ENCODE measurements around the gene ARHGDIG.

ARHGDIG gene

GRCh38 chr16:284204-285120, 4.1 kb downstream of the ARHGDIG start:
- Mint-ChIP-seq H3K4me1 (no peaks in the 10 kb centered on the region), H3K4me3 (no peak overlapping the region), H3K36me3 (ENCODE audit: low read depth) (peaks cover 18% of the 10 kb centered on the region), H3K27ac (no peak overlapping the region), H3K9me3 (no peaks in the 10 kb centered on the region), H3K27me3 (ENCODE audit: low read depth) (peaks cover 18% of the 10 kb centered on the region)
- TF ChIP-seq, protein P1, sequence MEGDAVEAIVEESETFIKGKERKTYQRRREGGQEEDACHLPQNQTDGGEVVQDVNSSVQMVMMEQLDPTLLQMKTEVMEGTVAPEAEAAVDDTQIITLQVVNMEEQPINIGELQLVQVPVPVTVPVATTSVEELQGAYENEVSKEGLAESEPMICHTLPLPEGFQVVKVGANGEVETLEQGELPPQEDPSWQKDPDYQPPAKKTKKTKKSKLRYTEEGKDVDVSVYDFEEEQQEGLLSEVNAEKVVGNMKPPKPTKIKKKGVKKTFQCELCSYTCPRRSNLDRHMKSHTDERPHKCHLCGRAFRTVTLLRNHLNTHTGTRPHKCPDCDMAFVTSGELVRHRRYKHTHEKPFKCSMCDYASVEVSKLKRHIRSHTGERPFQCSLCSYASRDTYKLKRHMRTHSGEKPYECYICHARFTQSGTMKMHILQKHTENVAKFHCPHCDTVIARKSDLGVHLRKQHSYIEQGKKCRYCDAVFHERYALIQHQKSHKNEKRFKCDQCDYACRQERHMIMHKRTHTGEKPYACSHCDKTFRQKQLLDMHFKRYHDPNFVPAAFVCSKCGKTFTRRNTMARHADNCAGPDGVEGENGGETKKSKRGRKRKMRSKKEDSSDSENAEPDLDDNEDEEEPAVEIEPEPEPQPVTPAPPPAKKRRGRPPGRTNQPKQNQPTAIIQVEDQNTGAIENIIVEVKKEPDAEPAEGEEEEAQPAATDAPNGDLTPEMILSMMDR (IDR thresholded peaks at IDR 0.05; ENCODE audit: unreplicated experiment in 3 of 3): no peak

DNA sequence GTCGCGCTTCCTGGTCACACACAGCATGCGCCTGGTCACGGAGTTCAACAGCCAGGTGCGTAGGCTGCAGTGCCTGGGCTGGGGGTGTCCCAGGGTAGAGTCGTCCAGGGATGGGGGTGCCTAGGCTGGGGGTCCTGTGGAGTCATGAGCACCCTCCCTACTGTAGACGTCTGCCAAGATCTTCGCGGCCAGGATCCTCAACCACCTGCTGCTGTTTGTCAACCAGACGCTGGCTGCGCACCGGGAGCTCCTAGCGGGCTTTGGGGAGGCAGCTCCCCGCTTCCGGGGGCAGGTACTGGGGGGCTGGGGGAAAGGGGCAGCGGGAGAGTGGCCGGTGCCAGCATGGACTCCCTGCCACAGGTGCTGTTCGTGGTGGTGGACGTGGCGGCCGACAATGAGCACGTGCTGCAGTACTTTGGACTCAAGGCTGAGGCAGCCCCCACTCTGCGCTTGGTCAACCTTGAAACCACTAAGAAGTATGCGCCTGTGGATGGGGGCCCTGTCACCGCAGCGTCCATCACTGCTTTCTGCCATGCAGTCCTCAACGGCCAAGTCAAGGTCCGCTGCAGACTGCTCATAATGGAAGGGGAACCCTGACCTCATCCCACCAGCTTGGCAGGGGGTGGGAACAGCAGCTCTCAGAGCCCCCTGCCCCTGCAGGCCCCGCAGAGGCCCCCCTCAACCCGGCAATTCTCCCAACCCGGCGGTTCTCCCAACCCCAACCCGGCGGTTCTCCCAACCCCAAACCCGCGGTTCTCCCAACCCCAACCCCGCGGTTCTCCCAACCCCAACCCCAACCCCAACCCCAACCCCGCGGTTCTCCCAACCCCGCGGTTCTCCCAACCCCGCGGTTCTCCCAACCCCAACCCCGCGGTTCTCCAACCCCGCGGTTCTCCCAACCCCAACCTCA, 5.0 kb downstream of the ARHGDIG start:
- TF ChIP-seq, protein P1 (IDR thresholded peaks at IDR 0.05; ENCODE audit: unreplicated experiment in 3 of 3): no peak
- no peaks in the 10 kb centered on the region for H3K9me3 Mint-ChIP-seq

DNA sequence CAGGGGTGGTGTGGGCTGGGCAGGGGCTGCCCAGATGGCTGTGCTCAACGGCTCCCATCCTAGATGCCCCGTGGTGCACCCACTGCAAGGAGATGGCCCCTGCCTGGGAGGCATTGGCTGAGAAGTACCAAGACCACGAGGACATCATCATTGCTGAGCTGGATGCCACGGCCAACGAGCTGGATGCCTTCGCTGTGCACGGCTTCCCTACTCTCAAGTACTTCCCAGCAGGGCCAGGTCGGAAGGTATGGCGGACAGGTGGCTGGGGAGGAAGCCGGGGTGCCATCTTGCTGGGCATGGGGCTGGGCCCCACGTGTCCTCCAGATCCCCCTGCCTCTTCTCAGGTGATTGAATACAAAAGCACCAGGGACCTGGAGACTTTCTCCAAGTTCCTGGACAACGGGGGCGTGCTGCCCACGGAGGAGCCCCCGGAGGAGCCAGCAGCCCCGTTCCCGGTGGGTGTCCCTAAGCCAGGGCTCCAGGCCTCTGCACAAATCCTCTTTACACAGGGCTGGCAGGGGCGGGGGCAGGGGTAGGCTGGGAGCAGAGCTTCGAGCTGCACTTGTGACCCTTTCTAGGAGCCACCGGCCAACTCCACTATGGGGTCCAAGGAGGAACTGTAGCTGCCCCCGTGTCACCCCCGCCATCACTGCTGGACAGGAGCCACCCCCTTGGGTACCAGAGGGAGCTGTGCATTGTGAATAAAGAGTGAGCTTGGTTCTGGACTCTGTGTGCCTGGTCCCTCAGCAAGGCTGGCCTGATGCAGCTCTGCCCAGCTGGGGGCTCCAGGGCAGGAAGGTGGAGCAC, 6.3 kb downstream of the ARHGDIG start:
- Mint-ChIP-seq H3K36me3 (ENCODE audit: low read depth) (peaks cover 18% of the 10 kb centered on the region), H3K27ac (no peak overlapping the region), H3K27me3 (ENCODE audit: low read depth) (peaks cover 4% of the 10 kb centered on the region), H3K9me3 (no peaks in the 10 kb centered on the region), H3K4me3 (no peak overlapping the region), H3K4me1 (no peaks in the 10 kb centered on the region)
- TF ChIP-seq, protein P1 (IDR thresholded peaks at IDR 0.05; ENCODE audit: unreplicated experiment in 3 of 3): no peak

More for the DNA sequence above, 5.0 kb downstream of the ARHGDIG start:
- H3K4me3 Mint-ChIP-seq: no peak overlapping the region
- peaks cover 13% of the 10 kb centered on the region for H3K27me3 Mint-ChIP-seq (ENCODE audit: low read depth)
- H3K36me3 Mint-ChIP-seq (ENCODE audit: low read depth): peaks cover 18% of the 10 kb centered on the region
- H3K4me1 Mint-ChIP-seq: no peaks in the 10 kb centered on the region
- no peak overlapping the region for H3K27ac Mint-ChIP-seq

- TF ChIP-seq, protein P1 (IDR thresholded peaks at IDR 0.05; ENCODE audit: unreplicated experiment in 3 of 3): no peak
- no peak overlapping the region for H3K27ac Mint-ChIP-seq
- no peak overlapping the region for H3K4me3 Mint-ChIP-seq
- H3K36me3 Mint-ChIP-seq (ENCODE audit: low read depth): peaks cover 18% of the 10 kb centered on the region
- no peaks in the 10 kb centered on the region for H3K9me3 Mint-ChIP-seq
- no peaks in the 10 kb centered on the region for H3K27me3 Mint-ChIP-seq (ENCODE audit: low read depth)
- H3K4me1 Mint-ChIP-seq: no peaks in the 10 kb centered on the region
These were observed 7.0 kb downstream of the ARHGDIG start for GRCh38 chr16:287298-287811.

Data from nephron (organoid).